ENCODE data around the gene RASAL3.

RASAL3 gene

DNA sequence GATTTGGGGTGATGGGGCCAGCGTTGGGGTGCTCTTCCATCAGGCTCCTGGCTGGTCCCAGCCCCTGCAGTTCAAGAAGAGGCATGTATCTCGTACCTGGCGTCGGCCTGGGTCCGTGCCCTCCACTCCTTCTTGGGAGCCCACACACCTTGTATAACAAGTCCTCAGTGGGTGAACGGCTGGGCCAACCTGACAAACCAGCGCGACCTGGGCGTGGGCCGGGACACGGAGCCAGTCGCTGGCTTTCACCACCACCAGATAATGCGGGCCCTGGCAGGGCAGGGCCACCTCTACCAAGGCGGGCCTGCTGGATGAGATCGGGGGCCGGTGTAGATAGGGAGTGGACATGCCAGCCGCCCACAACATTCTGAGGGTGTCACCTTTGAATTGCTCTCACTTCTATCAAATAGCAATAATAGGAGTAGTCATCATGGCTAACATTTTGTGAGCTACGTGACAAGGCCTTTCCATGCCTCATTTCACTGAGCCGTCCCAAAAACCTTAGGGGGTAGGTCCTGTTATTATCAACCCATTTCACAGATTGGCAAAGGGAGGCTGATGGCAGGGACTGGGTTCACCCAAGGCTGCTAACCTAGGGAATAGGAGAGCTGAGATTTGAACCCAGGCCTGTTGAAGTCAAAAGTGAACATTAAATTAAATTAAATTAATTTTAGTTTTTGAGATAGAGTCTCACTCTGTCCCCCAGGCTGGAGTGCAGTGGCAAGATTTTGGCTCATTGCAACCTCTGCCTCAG lies 47.5 kb upstream of the RASAL3 start:
- H3K4me1 ChIP-seq (ENCODE audit: control insufficient read depth, insufficient read depth, low read length), result peaks cover 2% of the 10 kb centered on the region
- POLR2A ChIA-PET, result no interaction called here
- TF ChIP-seq ZBTB1 (tag by site-specific recombination; IDR thresholded peaks at IDR 0.05), result no peak
- TF ChIP-seq YY1 (tag by site-specific recombination; IDR thresholded peaks at IDR 0.05), result no peak
- no peak for TF ChIP-seq KLF7 (tag by site-specific recombination; IDR thresholded peaks at IDR 0.05; ENCODE audit: borderline replicate concordance)
- TF ChIP-seq EGR2 (tag by site-specific recombination; IDR thresholded peaks at IDR 0.05; ENCODE audit: low read depth), result 0 out of 2 replicates have a peak, but pooled peaks have one; percentile 9
- TF ChIP-seq SP7 (tag by site-specific recombination; IDR thresholded peaks at IDR 0.05), result no peak
- no peak for TF ChIP-seq ZNF121 (tag by site-specific recombination; IDR thresholded peaks at IDR 0.05)
- no peak for TF ChIP-seq ZSCAN16 (tag by site-specific recombination; IDR thresholded peaks at IDR 0.05)
- TF ChIP-seq ZNF112 (tag by site-specific recombination; IDR thresholded peaks at IDR 0.05), result no peak
- H3K36me3 ChIP-seq (ENCODE audit: control insufficient read depth in 2 of 2, insufficient read depth in 1 of 2, low read length in 2 of 2), result no peaks in the 10 kb centered on the region
- CTCF ChIA-PET, result no interaction called here
- no peak overlapping the region for H3K4me3 ChIP-seq (ENCODE audit: low read depth, low read length)
- no peak overlapping the region for H3K27ac ChIP-seq (ENCODE audit: extremely low read depth, low read depth, low read length)
- no peaks in the 10 kb centered on the region for H3K9me3 ChIP-seq (ENCODE audit: control insufficient read depth, insufficient read depth, low read depth, low read length)

DNA sequence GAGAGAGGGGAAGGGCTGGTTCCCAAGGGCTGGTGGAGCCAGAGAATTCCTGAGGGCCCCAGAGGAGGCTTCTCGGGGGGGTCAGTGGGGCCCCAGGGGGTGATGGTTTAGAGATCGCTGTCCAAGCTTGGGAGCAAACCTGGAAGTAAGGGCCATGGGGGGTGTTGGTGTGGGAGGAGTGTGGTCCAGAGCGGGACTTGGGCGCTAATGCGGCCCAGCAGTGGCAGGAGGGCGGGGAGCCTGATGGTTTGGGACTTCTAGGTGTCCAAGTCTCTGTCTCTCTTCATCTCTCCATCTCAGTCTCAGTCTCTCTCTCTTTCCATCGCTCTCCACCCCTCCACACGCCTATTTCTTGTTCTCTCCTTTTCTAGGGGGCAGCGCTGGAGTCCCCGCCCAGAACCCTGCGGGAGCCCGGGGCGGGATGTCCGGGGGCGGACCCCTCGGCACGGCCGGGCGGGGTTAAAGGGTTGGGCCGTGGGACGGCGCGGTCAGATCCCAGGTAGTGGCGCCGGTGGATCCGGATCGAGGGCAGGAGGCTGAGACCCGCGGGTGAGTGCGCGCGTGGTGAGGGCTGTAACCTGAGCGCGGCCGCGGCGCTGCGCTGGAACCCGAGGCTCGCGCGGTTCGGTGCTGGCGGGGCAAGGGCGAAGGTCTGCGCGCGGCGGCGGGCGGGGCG lies 43.8 kb upstream of the RASAL3 start, which contains the start of gene CYP4F22:
CYP4F22 (plus strand) TSS at position 491 of the 676 bp plus-strand sequence. CDS start 16,812 bp downstream, outside the sequence.
- CTCF ChIA-PET, result no interaction called here
- POLR2A ChIA-PET, result no interaction called here
- Histone ChIP-seq H3K36me3 (ENCODE audit: control insufficient read depth in 2 of 2, insufficient read depth in 1 of 2, low read length in 2 of 2) (no peaks in the 10 kb centered on the region), H3K27ac (ENCODE audit: extremely low read depth, low read depth, low read length) (no peak within 1 kb of the TSS), H3K4me3 (ENCODE audit: low read depth, low read length) (peak within 1 kb of the TSS; percentile 21), H3K9me3 (ENCODE audit: control insufficient read depth, insufficient read depth, low read depth, low read length) (no peaks in the 10 kb centered on the region), H3K4me1 (ENCODE audit: control insufficient read depth, insufficient read depth, low read length) (peaks cover 2% of the 10 kb centered on the region)
- peak; percentile 72 for TF ChIP-seq SP2 (tag by site-specific recombination; IDR thresholded peaks at IDR 0.05)
- TF ChIP-seq GLIS1 (tag by site-specific recombination; IDR thresholded peaks at IDR 0.05), result peak; percentile 81
- TF ChIP-seq ZNF530 (tag by site-specific recombination; IDR thresholded peaks at IDR 0.05; ENCODE audit: low read depth), result no peak
- TF ChIP-seq KLF1 (tag by site-specific recombination; IDR thresholded peaks at IDR 0.05), result peak; percentile 55; the same call in 1 of the 2 replicates
- TF ChIP-seq SP7 (tag by site-specific recombination; IDR thresholded peaks at IDR 0.05), result 0 out of 2 replicates have a peak, but pooled peaks have one; percentile 14
- TF ChIP-seq ZFHX2 (tag by site-specific recombination; conservative IDR thresholded peaks at IDR 0.05), result peak; percentile 57
- TF ChIP-seq, protein P1, sequence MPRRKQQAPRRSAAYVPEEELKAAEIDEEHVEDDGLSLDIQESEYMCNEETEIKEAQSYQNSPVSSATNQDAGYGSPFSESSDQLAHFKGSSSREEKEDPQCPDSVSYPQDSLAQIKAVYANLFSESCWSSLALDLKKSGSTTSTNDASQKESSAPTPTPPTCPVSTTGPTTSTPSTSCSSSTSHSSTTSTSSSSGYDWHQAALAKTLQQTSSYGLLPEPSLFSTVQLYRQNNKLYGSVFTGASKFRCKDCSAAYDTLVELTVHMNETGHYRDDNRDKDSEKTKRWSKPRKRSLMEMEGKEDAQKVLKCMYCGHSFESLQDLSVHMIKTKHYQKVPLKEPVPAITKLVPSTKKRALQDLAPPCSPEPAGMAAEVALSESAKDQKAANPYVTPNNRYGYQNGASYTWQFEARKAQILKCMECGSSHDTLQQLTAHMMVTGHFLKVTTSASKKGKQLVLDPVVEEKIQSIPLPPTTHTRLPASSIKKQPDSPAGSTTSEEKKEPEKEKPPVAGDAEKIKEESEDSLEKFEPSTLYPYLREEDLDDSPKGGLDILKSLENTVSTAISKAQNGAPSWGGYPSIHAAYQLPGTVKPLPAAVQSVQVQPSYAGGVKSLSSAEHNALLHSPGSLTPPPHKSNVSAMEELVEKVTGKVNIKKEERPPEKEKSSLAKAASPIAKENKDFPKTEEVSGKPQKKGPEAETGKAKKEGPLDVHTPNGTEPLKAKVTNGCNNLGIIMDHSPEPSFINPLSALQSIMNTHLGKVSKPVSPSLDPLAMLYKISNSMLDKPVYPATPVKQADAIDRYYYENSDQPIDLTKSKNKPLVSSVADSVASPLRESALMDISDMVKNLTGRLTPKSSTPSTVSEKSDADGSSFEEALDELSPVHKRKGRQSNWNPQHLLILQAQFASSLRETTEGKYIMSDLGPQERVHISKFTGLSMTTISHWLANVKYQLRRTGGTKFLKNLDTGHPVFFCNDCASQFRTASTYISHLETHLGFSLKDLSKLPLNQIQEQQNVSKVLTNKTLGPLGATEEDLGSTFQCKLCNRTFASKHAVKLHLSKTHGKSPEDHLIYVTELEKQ (tag by site-specific recombination; IDR thresholded peaks at IDR 0.05; ENCODE audit: borderline replicate concordance), result no peak
- peak; percentile 24; the same call in 1 of the 2 replicates for TF ChIP-seq ZIC2 (tag by site-specific recombination; IDR thresholded peaks at IDR 0.05)
- no peak for TF ChIP-seq MEIS1 (CRISPR knock-in tag; IDR thresholded peaks at IDR 0.05; ENCODE audit: borderline replicate concordance)
- TF ChIP-seq ZNF2 (tag by site-specific recombination; IDR thresholded peaks at IDR 0.05), result no peak
- TF ChIP-seq, protein P2, sequence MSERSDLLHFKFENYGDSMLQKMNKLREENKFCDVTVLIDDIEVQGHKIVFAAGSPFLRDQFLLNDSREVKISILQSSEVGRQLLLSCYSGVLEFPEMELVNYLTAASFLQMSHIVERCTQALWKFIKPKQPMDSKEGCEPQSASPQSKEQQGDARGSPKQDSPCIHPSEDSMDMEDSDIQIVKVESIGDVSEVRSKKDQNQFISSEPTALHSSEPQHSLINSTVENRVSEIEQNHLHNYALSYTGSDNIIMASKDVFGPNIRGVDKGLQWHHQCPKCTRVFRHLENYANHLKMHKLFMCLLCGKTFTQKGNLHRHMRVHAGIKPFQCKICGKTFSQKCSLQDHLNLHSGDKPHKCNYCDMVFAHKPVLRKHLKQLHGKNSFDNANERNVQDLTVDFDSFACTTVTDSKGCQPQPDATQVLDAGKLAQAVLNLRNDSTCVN (tag by site-specific recombination; optimal IDR thresholded peaks at IDR 0.05), result peak; percentile 57
- no peak for TF ChIP-seq ZNF354C (tag by site-specific recombination; IDR thresholded peaks at IDR 0.05; ENCODE audit: borderline replicate concordance, low read depth)
- TF ChIP-seq ZEB2 (tag by site-specific recombination; IDR thresholded peaks at IDR 0.05), result 0 out of 2 replicates have a peak, but pooled peaks have one; percentile 28
- no peak for TF ChIP-seq REPIN1 (tag by site-specific recombination; IDR thresholded peaks at IDR 0.05; ENCODE audit: low read depth)
- peak; percentile 44; the same call in 1 of the 2 replicates for TF ChIP-seq GLIS2 (tag by site-specific recombination; IDR thresholded peaks at IDR 0.05)
- TF ChIP-seq, protein P3, sequence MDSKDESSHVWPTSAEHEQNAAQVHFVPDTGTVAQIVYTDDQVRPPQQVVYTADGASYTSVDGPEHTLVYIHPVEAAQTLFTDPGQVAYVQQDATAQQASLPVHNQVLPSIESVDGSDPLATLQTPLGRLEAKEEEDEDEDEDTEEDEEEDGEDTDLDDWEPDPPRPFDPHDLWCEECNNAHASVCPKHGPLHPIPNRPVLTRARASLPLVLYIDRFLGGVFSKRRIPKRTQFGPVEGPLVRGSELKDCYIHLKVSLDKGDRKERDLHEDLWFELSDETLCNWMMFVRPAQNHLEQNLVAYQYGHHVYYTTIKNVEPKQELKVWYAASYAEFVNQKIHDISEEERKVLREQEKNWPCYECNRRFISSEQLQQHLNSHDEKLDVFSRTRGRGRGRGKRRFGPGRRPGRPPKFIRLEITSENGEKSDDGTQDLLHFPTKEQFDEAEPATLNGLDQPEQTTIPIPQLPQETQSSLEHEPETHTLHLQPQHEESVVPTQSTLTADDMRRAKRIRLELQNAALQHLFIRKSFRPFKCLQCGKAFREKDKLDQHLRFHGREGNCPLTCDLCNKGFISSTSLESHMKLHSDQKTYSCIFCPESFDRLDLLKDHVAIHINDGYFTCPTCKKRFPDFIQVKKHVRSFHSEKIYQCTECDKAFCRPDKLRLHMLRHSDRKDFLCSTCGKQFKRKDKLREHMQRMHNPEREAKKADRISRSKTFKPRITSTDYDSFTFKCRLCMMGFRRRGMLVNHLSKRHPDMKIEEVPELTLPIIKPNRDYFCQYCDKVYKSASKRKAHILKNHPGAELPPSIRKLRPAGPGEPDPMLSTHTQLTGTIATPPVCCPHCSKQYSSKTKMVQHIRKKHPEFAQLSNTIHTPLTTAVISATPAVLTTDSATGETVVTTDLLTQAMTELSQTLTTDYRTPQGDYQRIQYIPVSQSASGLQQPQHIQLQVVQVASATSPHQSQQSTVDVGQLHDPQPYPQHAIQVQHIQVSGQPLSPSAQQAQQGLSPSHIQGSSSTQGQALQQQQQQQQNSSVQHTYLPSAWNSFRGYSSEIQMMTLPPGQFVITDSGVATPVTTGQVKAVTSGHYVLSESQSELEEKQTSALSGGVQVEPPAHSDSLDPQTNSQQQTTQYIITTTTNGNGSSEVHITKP (tag by site-specific recombination; IDR thresholded peaks at IDR 0.05), result peak; percentile 90
- no peak for TF ChIP-seq ZNF350 (tag by site-specific recombination; IDR thresholded peaks at IDR 0.05)
- TF ChIP-seq ZNF48 (tag by site-specific recombination; IDR thresholded peaks at IDR 0.05), result no peak
- peak; percentile 78 for TF ChIP-seq SP3 (tag by site-specific recombination; IDR thresholded peaks at IDR 0.05)
